ENCODE results near the gene TOR1AIP2.
"Not testable (repeated sequence)": the region's sequence is repeated elsewhere in the genome, so short reads cannot be mapped to it uniquely, and the experiment has no call there.

Gene TOR1AIP2

GRCh38 chr1:179875596-179876299 lies 1.9 kb downstream of the TOR1AIP2 start:
- DNase-seq (ENCODE audit: low read depth in 2 of 2) = no peak

GRCh38 chr1:179873438-179873851 lies 4.2 kb downstream of the TOR1AIP2 start:
- no peak for DNase-seq (ENCODE audit: low read depth in 2 of 2)

- no peak for DNase-seq (ENCODE audit: low read depth in 2 of 2)
Measured at GRCh38 chr1:179872558-179872957, 5.0 kb downstream of the TOR1AIP2 start.

- DNase-seq (ENCODE audit: low read depth in 2 of 2) = no peak
Measured at GRCh38 chr1:179871940-179872339, 5.7 kb downstream of the TOR1AIP2 start.

- no peak for DNase-seq (ENCODE audit: low read depth in 2 of 2)
Measured at GRCh38 chr1:179870870-179871269, 6.7 kb downstream of the TOR1AIP2 start.

- DNase-seq (ENCODE audit: low read depth in 2 of 2) = peak; percentile 10 to 15
Measured at GRCh38 chr1:179867493-179868330, 9.9 kb downstream of the TOR1AIP2 start.

GRCh38 chr1:179866616-179867015 lies 11.0 kb downstream of the TOR1AIP2 start:
- DNase-seq (ENCODE audit: low read depth in 2 of 2) = no peak

- DNase-seq (ENCODE audit: low read depth in 2 of 2) = no peak
Measured at GRCh38 chr1:179865377-179865776, 12.2 kb downstream of the TOR1AIP2 start.

GRCh38 chr1:179860652-179861051 lies 17.0 kb downstream of the TOR1AIP2 start:
- DNase-seq (ENCODE audit: low read depth in 2 of 2) = no peak

GRCh38 chr1:179857009-179857408 lies 20.6 kb downstream of the TOR1AIP2 start:
- DNase-seq (ENCODE audit: low read depth in 2 of 2) = no peak

- no peak for DNase-seq (ENCODE audit: low read depth in 2 of 2)
Measured at GRCh38 chr1:179856296-179856695, 21.3 kb downstream of the TOR1AIP2 start.

- not testable (repeated sequence) for DNase-seq (ENCODE audit: low read depth in 2 of 2)
Measured at GRCh38 chr1:179855831-179856230, 21.8 kb downstream of the TOR1AIP2 start.

- DNase-seq (ENCODE audit: low read depth in 2 of 2) = no peak
Measured at GRCh38 chr1:179853102-179853501, 24.5 kb downstream of the TOR1AIP2 start.

- DNase-seq (ENCODE audit: low read depth in 2 of 2) = no peak
Measured at GRCh38 chr1:179848233-179848632, 29.4 kb downstream of the TOR1AIP2 start.

- DNase-seq (ENCODE audit: low read depth in 2 of 2) = no peak
Measured at GRCh38 chr1:179840107-179840506, 37.5 kb downstream of the TOR1AIP2 start.

- not testable (repeated sequence) for DNase-seq (ENCODE audit: low read depth in 2 of 2)
Measured at GRCh38 chr1:179836686-179837445, 40.7 kb downstream of the TOR1AIP2 start.

GRCh38 chr1:179831852-179832699 lies 45.5 kb downstream of the TOR1AIP2 start:
- DNase-seq (ENCODE audit: low read depth in 2 of 2) = no peak

GRCh38 chr1:179831225-179831624 lies 46.4 kb downstream of the TOR1AIP2 start:
- no peak for DNase-seq (ENCODE audit: low read depth in 2 of 2)

GRCh38 chr1:179828554-179829110 lies 49.0 kb downstream of the TOR1AIP2 start:
- DNase-seq (ENCODE audit: low read depth in 2 of 2) = no peak

- no peak for DNase-seq (ENCODE audit: low read depth in 2 of 2)
Measured at GRCh38 chr1:179826626-179827280, 50.9 kb downstream of the TOR1AIP2 start.

Data from activated CD4-positive, alpha-beta T cell treated with anti-CD3 and anti-CD28 coated beads for 24 hours (primary cell).